Spleen (tissue), 7 donors: ENCODE data around the gene CD276.

ENCODE experiments used
- CTCF ChIP-seq, 11 experiments: fragments of 200-600 bp in 7 of 11; fragments of 450-650 bp in 4 of 11; sonication (generic) in 4 of 11; IDR thresholded peaks in 8 of 11; conservative IDR thresholded peaks in 3 of 11; 1 replicate in 7 of 11; 2 replicates in 4 of 11; pipeline versions ENCODE4 v1.4.0 to v1.8.0; 2016 to 2021; ENCODE audit warnings: antibody characterized with exemption in 11 of 11, inconsistent platforms in 4 of 11, mild to moderate bottlenecking in 1 of 11
- POLR2A ChIP-seq, 3 donors: fragments of 450-650 bp; IDR thresholded peaks; one replicate each; pipeline ENCODE4 v1.5.1; 2017; ENCODE audit warnings: antibody characterized with exemption in 3 of 3, mild to moderate bottlenecking in 1 of 3
- donor health status: DM: no; HTN: no; CAD: no; lungs with moderate emphysema.
- donor health status: DM: no; HTN: no; CAD: no.
- donor health status: DM: no; HTN: no; CAD: no.

- TF ChIP-seq CTCF (IDR thresholded peaks at IDR 0.05 in 8 of 11, conservative IDR thresholded peaks at IDR 0.05 in 3 of 11) (no peak), POLR2A (IDR thresholded peaks at IDR 0.05) (no peak)
Observed at GRCh38 chr15:73718694-73719093, 34.5 kb downstream of the CD276 start.
